HepG2 (cell line): ENCODE data around the gene KRT4. TPM values are rescaled to one million over a fixed set of nuclear protein-coding genes. Genes with fewer than 3 reads are reported as not detected.

Experiments
- ATAC-seq: fragments of 200-7000 bp; cut with Tn5 transposase; 3 replicates; pipeline ENCODE4 v1.9.1; 2020; ENCODE audit warnings: mild to moderate bottlenecking, moderate library complexity
- BruUV-seq: library from RNA; stranded (reverse); fragments of 400-500 nt; replicated peaks from 2 replicates; lab custom pipeline; 2021; lab: Mats Ljungman, UMichigan
- CTCF ChIA-PET: fragments of 300-600 bp; formaldehyde crosslinking; extraction: SDS; loops from one replicate; lab custom pipeline; 2021; ENCODE audit warnings: low total read pairs, inconsistent platforms, low intra/inter-chr PET ratio; lab: Yijun Ruan, JAX
- POLR2A ChIA-PET: fragments of 350-600 bp; sonication (Branson Sonifier 250); formaldehyde crosslinking; loops from one replicate; lab custom pipeline; 2020; ENCODE audit warnings: antibody characterized with exemption, inconsistent platforms; lab: Yijun Ruan, JAX
- DNase-seq: peaks from one replicate; pipeline ENCODE4 v3.0.0-alpha.2; 2015; ENCODE audit warnings: low spot score
- FAIRE-seq: peaks from 3 replicates; lab custom pipeline; 2011; peaks lifted over from hg19 to GRCh38; lab: Jason Lieb, UNC
- H2AFZ ChIP-seq: one replicate; pipeline ENCODE4 v1.6.1; 2011; ENCODE audit warnings: low read length, inconsistent platforms
- H3K27ac ChIP-seq: fragments of 300-600 bp; 3 replicates; pipeline ENCODE4 v1.8.0; 2011; ENCODE audit warnings: mixed run types, mild to moderate bottlenecking, mixed read lengths, low read length, inconsistent platforms; ENCODE audit not compliant: insufficient read depth; ENCODE audit errors: extremely low read length
- H3K27me3 ChIP-seq, 2 experiments: fragments of 200-600 bp in 1 of 2; 2 replicates in 1 of 2; 3 replicates in 1 of 2; pipeline versions ENCODE4 v1.6.0 to v1.8.0; 2011; ENCODE audit warnings: low read length in 2 of 2, mild to moderate bottlenecking in 2 of 2, moderate library complexity in 2 of 2, inconsistent platforms in 1 of 2; ENCODE audit not compliant: insufficient read depth in 2 of 2, control insufficient read depth in 1 of 2
- H3K36me3 ChIP-seq, 2 experiments: fragments of 200-600 bp in 1 of 2; replicated peaks in 1 of 2; 2 replicates in 1 of 2; 3 replicates in 1 of 2; pipeline versions ENCODE4 v1.5.1 to v1.8.0; 2011; ENCODE audit warnings: low read length in 2 of 2, inconsistent platforms in 1 of 2; ENCODE audit not compliant: insufficient read depth in 2 of 2, control insufficient read depth in 1 of 2
- H3K4me1 ChIP-seq: 2 replicates; pipeline ENCODE4 v1.5.1; 2012; ENCODE audit warnings: low read length, inconsistent platforms; ENCODE audit not compliant: insufficient read depth
- H3K4me2 ChIP-seq: 2 replicates; pipeline ENCODE4 v1.6.0; 2011; ENCODE audit warnings: low read depth, low read length, inconsistent platforms
- H3K4me3 ChIP-seq, 3 experiments: fragments of 200-600 bp in 1 of 3; sonication (generic), shearing (Covaris generic) in 1 of 3; replicated peaks in 1 of 3; 2 replicates each; pipeline ENCODE4 v1.5.1; 2011 to 2016; ENCODE audit warnings: low read length in 3 of 3, inconsistent platforms in 2 of 3, low read depth in 2 of 3, mild to moderate bottlenecking in 2 of 3, control low read depth in 1 of 3, mixed read lengths in 1 of 3; ENCODE audit not compliant: insufficient read depth in 1 of 3
- H3K79me2 ChIP-seq: one replicate; pipeline ENCODE4 v1.6.1; 2011; ENCODE audit warnings: low read length, inconsistent platforms; ENCODE audit not compliant: insufficient read depth
- H3K9ac ChIP-seq: 2 replicates; pipeline ENCODE4 v1.6.0; 2011; ENCODE audit warnings: mild to moderate bottlenecking, low read depth, low read length, inconsistent platforms; ENCODE audit not compliant: insufficient read depth
- H3K9me3 ChIP-seq: 2 replicates; pipeline ENCODE4 v1.5.1; 2012; ENCODE audit warnings: mild to moderate bottlenecking, low read length
- H4K20me1 ChIP-seq: 2 replicates; pipeline ENCODE4 v1.6.0; 2011; ENCODE audit warnings: inconsistent platforms, mild to moderate bottlenecking, low read length, moderate library complexity; ENCODE audit not compliant: insufficient read depth
- ASH2L ChIP-seq: fragments of 300-600, 200-600 bp; sonication (generic); IDR thresholded peaks from 2 replicates; pipeline ENCODE4 v1.7.0; 2017; ENCODE audit warnings: low read depth, mild to moderate bottlenecking, moderate library complexity, mixed read lengths, low read length; ENCODE audit not compliant: insufficient read length
- CHCHD3 ChIP-seq: sonication (generic); formaldehyde crosslinking; IDR thresholded peaks from 2 replicates; pipeline ENCODE4 v1.8.0; 2022; ENCODE audit warnings: mild to moderate bottlenecking, missing genetic modification reagents, moderate library complexity
- ELF4 ChIP-seq: sonication (generic); formaldehyde crosslinking; IDR thresholded peaks from 2 replicates; pipeline ENCODE4 v1.5.0; 2020; ENCODE audit warnings: missing genetic modification reagents, mild to moderate bottlenecking, moderate library complexity, borderline replicate concordance
- FOXA1 ChIP-seq, 2 experiments: fragments of 450-650 bp in 1 of 2; sonication (generic) in 1 of 2; formaldehyde crosslinking in 1 of 2; IDR thresholded peaks; 2 replicates each; pipeline versions ENCODE4 v1.4.0 to v1.6.1; 2016 to 2020; ENCODE audit warnings: missing genetic modification reagents in 1 of 2
- GPN1 ChIP-seq: sonication (generic); formaldehyde crosslinking; IDR thresholded peaks from 2 replicates; pipeline ENCODE4 v1.5.1; 2020; ENCODE audit warnings: missing genetic modification reagents, borderline replicate concordance
- HDAC6 ChIP-seq: fragments of 200-600 bp; sonication (generic); IDR thresholded peaks from 2 replicates; pipeline ENCODE4 v1.7.0; 2017; ENCODE audit warnings: mild to moderate bottlenecking, antibody characterized with exemption, low read length, low read depth
- HNF1A ChIP-seq, 2 experiments: sonication (generic) in 1 of 2; formaldehyde crosslinking in 1 of 2; IDR thresholded peaks; 2 replicates each; pipeline versions ENCODE4 v1.4.0 to v1.6.1; 2016 to 2020; ENCODE audit warnings: borderline replicate concordance in 1 of 2, low read depth in 1 of 2, mild to moderate bottlenecking in 1 of 2, missing genetic modification reagents in 1 of 2
- JUNB ChIP-seq: sonication (generic); formaldehyde crosslinking; IDR thresholded peaks from 2 replicates; pipeline ENCODE4 v1.8.0; 2022; ENCODE audit warnings: missing genetic modification reagents, mild to moderate bottlenecking, borderline replicate concordance
- KLF16 ChIP-seq, 2 experiments: sonication (generic) in 1 of 2; formaldehyde crosslinking in 1 of 2; IDR thresholded peaks; 2 replicates each; pipeline versions ENCODE4 v1.6.1 to v1.8.0; 2016 to 2023; ENCODE audit warnings: missing genetic modification reagents in 2 of 2, missing compliant biosample characterization in 1 of 2
- NFYB ChIP-seq: sonication (generic); formaldehyde crosslinking; IDR thresholded peaks from 2 replicates; pipeline ENCODE4 v1.4.0; 2020; ENCODE audit warnings: missing genetic modification reagents
- NKX3-1 ChIP-seq: sonication (generic); formaldehyde crosslinking; IDR thresholded peaks from 2 replicates; pipeline ENCODE4 v1.5.0; 2020; ENCODE audit warnings: missing genetic modification reagents
- SMAD1 ChIP-seq: sonication (generic); formaldehyde crosslinking; IDR thresholded peaks from 2 replicates; pipeline ENCODE4 v1.4.0; 2020; ENCODE audit warnings: missing genetic modification reagents, low read depth, mild to moderate bottlenecking, borderline replicate concordance
- ZEB1 ChIP-seq: IDR thresholded peaks from 2 replicates; pipeline ENCODE4 v1.6.1; 2012; ENCODE audit warnings: mild to moderate bottlenecking, low read depth, inconsistent platforms; ENCODE audit not compliant: insufficient replicate concordance
- ZNF3 ChIP-seq: IDR thresholded peaks from 2 replicates; pipeline ENCODE4 v1.7.0; 2017; ENCODE audit warnings: inconsistent platforms
- ZNF549 ChIP-seq: sonication (generic); formaldehyde crosslinking; IDR thresholded peaks from 2 replicates; pipeline ENCODE4 v1.5.0; 2020; ENCODE audit warnings: missing genetic modification reagents
- ZZZ3 ChIP-seq: sonication (generic); formaldehyde crosslinking; IDR thresholded peaks from 2 replicates; pipeline ENCODE4 v1.4.0; 2020; ENCODE audit warnings: missing genetic modification reagents, mild to moderate bottlenecking, borderline replicate concordance
- WGBS: methylation state at CpG from one replicate; pipeline ENCODE4 v1.1.6; 2017; ENCODE audit warnings: low lambda C conversion rate; 5-methylcytosine and 5-hydroxymethylcytosine counted together
- in situ Hi-C: cut with HindIII; loops from 2 replicates; pipeline ENCODE4 v1.10.0; 2017; ENCODE audit warnings: low pct_unique_long_range_greater_than_20kb; ENCODE audit not compliant: extremely low pct_ligation_motif_present
- intact Hi-C: fragments of 100-400 bp; cut with micrococcal nuclease; formaldehyde crosslinking; loops from one replicate; pipeline ENCODE4 v1.10.0; 2022; ENCODE audit not compliant: unreplicated experiment
- polyA plus RNA-seq, 8 experiments: library from polyadenylated mRNA; depleted of rRNA in 3 of 8; stranded (reverse) in 7 of 8; unstranded in 1 of 8; fragments of >200 nt; fragmentation: Illumina TruSeq in 4 of 8; extraction: Trizol in 4 of 8; gene quantifications; 2 replicates each; pipeline versions ENCODE4 v1.2.1 to v1.2.3, GENCODE V29; 2011 to 2016; ENCODE audit warnings: low read depth in 4 of 8, missing spikeins in 1 of 8, mixed read lengths in 1 of 8; ENCODE audit not compliant: insufficient read depth in 1 of 8
- total RNA-seq, 5 experiments: library from RNA; depleted of rRNA; stranded (reverse); fragments of >200 nt; fragmentation: Illumina TruSeq; extraction: Trizol; gene quantifications; 2 replicates each; pipeline ENCODE4 v1.2.3, GENCODE V29; 2016; ENCODE audit warnings: low read depth in 1 of 5
- TF ChIP-seq, protein P1 (sequence below): sonication (generic); formaldehyde crosslinking; IDR thresholded peaks from 2 replicates; pipeline ENCODE4 v1.5.0; 2020; ENCODE audit warnings: mild to moderate bottlenecking, missing genetic modification reagents, borderline replicate concordance
- TF ChIP-seq, protein P2 (sequence below): fragments of 450-650 bp; IDR thresholded peaks from 2 replicates; pipeline ENCODE4 v1.6.1; 2017

The KRT4 gene
- total and polyA plus RNA-seq, 2 of the 13 experiments (the other 11 are each of a cell fraction or from before 2014, with no cell fraction given), result not detected

DNA sequence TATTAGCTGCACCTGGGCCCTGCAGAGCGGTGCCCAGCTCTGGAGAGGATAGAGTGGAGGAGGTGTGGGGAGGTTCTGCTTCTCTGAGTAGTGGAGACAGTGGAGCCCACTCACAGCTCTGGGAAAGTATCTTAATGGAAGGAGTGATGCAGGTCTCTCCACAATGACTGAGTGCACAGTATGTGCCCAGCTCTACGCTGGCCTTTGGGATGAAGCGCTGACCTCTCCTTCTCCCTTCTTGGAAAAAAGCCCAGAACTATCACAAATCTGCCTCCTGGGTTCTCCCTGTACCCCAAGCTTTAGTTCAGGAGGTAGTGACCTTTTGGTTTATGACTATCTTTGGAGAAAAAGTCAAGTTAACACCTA, 17.5 kb downstream of the KRT4 start:
- no TSS peak for BruUV-seq
- FAIRE-seq, result no peak
- POLR2A ChIA-PET, result no interaction called here

More for the DNA sequence above, 17.5 kb downstream of the KRT4 start:
- WGBS, result 55% methylated on average over 2 of the region's 3 CpGs
- Histone ChIP-seq H3K79me2 (no peaks in the 10 kb centered on the region), H2AFZ (no peak overlapping the region), H3K4me2 (no peak overlapping the region), H3K9ac (no peak overlapping the region), H3K27ac (no peak overlapping the region), H3K36me3 (no peaks in the 10 kb centered on the region), H3K27me3 (peaks cover 0 to 18% of the 10 kb centered on the region in 2 experiments; a peak in 3 of 5 replicates), H3K4me3 (no peak overlapping the region), H3K4me1 (no peaks in the 10 kb centered on the region), H3K9me3 (no peaks in the 10 kb centered on the region), H4K20me1 (no peaks in the 10 kb centered on the region)
- DNase-seq, result no peak
- no peak for TF ChIP-seq GPN1 (CRISPR knock-in tag)
- TF ChIP-seq JUNB, result no peak
- no peak for TF ChIP-seq ZNF549 (CRISPR knock-in tag)
- no peak for TF ChIP-seq KLF16 (CRISPR knock-in tag; IDR thresholded peaks at IDR 0.05)
- TF ChIP-seq SMAD1 (CRISPR knock-in tag), result no peak
- no peak for TF ChIP-seq HNF1A (IDR thresholded peaks at IDR 0.05; ENCODE audit: low read depth)
- TF ChIP-seq HNF1A (CRISPR knock-in tag; IDR thresholded peaks at IDR 0.05; ENCODE audit: borderline replicate concordance), result no peak
- no peak for TF ChIP-seq CHCHD3 (CRISPR knock-in tag)
- TF ChIP-seq, protein P1, sequence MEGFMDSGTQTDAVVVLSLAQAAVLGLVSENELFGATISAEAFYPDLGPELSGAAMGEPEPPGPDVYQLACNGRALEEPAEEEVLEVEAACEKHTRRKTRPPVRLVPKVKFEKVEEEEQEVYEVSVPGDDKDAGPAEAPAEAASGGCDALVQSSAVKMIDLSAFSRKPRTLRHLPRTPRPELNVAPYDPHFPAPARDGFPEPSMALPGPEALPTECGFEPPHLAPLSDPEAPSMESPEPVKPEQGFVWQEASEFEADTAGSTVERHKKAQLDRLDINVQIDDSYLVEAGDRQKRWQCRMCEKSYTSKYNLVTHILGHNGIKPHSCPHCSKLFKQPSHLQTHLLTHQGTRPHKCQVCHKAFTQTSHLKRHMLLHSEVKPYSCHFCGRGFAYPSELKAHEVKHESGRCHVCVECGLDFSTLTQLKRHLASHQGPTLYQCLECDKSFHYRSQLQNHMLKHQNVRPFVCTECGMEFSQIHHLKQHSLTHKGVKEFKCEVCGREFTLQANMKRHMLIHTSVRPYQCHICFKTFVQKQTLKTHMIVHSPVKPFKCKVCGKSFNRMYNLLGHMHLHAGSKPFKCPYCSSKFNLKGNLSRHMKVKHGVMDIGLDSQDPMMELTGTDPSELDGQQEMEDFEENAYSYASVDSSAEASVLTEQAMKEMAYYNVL (CRISPR knock-in tag), result no peak
- no peak for TF ChIP-seq ASH2L
- TF ChIP-seq ZNF3, result no peak
- TF ChIP-seq ZZZ3 (CRISPR knock-in tag), result no peak
- TF ChIP-seq, protein P2, sequence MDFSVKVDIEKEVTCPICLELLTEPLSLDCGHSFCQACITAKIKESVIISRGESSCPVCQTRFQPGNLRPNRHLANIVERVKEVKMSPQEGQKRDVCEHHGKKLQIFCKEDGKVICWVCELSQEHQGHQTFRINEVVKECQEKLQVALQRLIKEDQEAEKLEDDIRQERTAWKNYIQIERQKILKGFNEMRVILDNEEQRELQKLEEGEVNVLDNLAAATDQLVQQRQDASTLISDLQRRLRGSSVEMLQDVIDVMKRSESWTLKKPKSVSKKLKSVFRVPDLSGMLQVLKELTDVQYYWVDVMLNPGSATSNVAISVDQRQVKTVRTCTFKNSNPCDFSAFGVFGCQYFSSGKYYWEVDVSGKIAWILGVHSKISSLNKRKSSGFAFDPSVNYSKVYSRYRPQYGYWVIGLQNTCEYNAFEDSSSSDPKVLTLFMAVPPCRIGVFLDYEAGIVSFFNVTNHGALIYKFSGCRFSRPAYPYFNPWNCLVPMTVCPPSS, result no peak
- no peak for TF ChIP-seq ELF4 (CRISPR knock-in tag)
- TF ChIP-seq HDAC6, result no peak
- no peak for TF ChIP-seq ZEB1
- TF ChIP-seq NFYB (CRISPR knock-in tag), result no peak
- TF ChIP-seq NKX3-1, result no peak
- no peak for TF ChIP-seq FOXA1 (IDR thresholded peaks at IDR 0.05)
- no peak for TF ChIP-seq FOXA1 (CRISPR knock-in tag; IDR thresholded peaks at IDR 0.05)
- intact Hi-C loops (no loop called here), in situ Hi-C loops (no loop called here)
- ATAC-seq, result no peak
- CTCF ChIA-PET, result no interaction called here
